ENCODE data around the gene ZNF780A.
A peak's percentile ranks its signal among the peaks of the same experiment; 100 is the strongest.
"Not testable (repeated sequence)": the region's sequence is repeated elsewhere in the genome, so short reads cannot be mapped to it uniquely, and the experiment has no call there.

ZNF780A gene

DNA sequence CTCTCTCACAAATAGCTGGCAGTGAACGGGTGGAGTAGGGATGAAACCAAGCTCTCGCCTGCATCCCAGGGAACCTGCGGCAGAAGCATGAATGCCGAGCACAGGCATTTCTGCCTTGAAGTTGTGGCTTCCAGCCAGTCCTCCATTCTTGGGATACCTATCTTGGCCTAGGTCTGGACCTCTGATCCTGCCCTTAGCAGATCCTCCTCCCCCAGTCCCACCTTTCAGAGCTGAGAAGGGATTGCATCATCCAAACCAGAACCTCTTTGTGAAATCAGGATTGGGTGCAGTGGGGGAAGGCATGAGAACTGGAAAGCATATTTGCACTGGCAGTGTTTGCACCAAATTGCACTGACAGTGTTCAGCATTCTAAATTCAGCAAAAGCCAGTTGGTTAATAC lies 5.8 kb downstream of the ZNF780A start:
- DNase-seq (ENCODE audit: low spot score) = no peak

DNA sequence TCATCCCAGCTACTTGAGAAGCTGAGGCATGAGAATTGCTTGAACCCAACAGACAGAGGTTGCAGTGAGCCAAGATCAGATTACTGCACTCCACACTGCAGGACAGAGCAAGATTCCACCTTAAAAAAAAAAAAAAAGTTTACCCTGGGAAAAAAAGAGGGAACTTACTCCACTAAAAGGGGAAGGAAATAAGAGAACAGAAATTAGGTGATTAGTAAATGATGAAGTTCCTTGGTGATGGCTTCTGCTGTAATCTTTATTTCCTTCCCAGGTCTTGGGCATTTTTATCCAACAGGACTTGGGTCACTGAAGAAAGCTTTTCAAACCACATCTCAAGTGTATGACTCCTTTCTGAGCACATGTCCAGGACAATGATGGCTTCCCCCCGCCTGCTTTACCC lies 9.3 kb downstream of the ZNF780A start:
- DNase-seq (ENCODE audit: low spot score) = no peak

DNA sequence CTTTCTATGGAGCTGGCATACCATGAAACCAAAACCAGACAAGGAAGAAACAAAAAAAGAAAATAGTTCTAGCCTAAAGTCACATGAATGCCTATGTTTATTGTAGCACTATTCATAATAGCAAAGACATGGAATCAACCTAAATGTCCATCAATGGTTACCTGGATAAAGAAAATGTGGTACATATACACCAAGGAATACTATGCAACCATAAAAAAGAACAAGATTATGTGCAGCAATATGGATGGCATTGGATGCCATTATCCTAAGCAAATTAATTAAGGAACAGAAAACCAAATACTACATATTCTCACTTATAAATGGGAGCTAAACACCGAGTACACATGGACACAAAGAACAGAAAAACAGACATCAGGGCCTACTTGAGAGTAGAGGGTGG lies 10.5 kb downstream of the ZNF780A start:
- DNase-seq (ENCODE audit: low spot score) = no peak

DNA sequence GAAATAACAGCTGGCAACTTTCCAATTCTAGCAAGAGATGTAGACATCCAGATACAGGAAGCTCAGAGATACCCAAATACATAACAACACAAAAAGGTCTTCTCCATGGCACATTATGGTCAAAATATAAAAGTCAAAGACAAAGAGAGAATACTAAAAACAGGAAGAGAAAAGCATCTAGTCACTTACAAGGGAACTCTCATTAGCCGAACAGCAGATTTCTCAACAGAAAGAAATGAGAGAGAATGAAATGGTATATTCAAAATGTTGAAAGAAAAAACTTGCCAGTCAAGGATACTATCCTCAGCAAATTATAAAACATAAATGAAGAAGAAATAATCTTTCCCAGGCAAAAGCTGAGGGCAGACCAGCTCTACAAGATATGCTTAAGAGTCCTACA lies 12.4 kb downstream of the ZNF780A start:
- DNase-seq (ENCODE audit: low spot score) = no peak

DNA sequence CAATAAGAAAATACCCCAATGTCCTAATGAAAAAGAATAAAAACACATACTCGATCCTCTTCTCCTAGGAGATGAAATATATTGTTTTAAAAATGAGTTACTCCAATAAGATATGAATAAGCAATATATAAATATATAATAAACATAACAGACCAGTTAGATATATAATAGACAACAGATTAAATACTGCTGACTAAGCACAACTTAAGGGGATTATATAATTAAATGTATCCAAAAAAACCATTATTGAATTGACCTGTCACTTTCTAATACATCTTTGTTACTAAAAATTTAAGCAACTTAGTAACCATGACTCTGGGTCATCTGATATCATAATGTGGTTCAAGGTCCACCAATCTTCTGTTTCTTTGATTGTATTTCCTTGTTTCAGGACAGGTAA lies 20.7 kb downstream of the ZNF780A start:
- no peak for DNase-seq (ENCODE audit: low spot score)

DNA sequence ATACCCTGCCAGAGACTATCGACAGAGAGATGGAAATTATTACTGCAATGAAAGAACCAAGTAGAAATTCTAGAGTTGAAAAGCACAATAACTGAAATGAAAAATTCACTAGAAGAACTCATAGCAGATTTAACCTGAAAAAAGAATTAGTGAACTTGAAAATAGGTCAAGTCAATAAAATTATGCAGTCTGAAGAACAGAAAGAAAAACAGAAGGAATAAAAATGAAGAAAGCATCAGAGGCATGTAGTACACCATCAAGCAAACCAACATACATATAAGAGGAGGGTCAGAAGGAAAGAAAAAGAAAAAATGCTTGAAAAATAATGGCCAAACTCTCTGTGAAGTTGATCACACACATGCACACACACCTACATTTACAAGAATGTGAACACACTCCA lies 31.1 kb downstream of the ZNF780A start:
- no peak for DNase-seq (ENCODE audit: low spot score)

DNA sequence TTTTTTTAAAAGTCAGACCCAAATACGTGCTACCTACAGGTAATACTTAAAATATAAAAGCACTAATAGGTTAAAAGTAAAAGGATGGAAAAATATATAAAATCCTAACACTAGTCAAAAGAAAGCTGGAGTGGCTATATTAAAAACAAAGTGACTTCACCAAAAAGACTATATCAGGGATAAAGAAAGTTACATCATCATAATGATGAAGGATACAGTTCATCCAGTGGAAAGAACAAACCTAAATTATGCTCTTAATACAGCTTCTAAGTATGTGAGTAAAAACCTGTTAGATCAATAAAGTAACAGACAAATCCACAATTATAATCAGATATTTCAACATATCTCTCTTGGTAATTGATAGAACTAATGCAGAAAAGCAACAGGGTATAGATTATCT lies 33.6 kb downstream of the ZNF780A start:
- DNase-seq (ENCODE audit: low spot score) = no peak

DNA sequence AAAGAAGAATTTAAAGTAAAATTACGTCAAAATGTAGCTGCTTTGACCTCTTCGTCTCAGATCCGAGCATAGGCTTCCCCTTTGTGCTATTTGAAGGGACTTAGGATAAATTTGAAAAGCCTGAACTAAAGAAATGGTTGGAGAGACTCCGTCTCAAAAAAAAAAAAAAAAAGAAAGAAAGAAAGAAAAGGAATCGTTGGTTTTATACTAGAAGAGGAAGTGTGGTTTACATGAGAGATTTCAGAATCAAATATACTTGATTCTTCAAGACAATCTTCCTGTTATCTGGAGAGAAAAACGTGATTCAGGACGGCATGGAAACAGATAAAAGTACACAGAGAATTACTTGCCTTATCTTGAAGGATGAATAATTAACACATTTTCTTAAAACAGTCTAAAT lies 34.2 kb downstream of the ZNF780A start:
- DNase-seq (ENCODE audit: low spot score) = no peak

DNA sequence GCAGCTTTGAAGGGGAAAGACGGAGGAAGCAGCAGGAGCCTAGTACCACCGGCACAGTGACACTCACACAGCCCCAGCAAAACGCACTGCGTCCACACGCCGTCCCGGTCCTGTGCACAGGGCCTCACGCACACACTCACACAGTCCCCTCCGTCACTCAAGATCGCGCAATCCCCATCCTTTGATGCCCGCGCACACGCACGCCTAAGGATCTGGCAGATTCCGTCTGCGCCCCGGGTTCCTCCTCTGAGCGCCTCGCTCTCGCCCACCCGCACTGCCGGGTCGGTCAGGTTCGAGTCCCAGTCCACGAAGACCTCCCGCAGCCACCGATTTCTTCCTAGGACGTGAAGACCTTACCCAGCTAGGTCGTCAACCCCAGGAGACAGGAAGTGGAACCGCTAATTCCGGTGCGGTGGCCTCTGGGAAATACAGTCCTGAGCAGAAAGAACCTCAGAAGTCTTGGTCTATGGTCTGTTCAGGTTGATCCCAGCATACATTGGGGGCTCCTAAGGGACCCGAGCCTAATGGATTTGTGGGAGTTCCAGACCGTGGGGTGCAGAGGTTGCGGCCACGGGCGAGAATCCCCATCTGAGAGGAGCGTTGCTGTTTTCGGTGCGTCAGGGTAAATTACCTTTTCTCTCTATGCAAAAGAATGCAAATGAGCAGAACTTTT lies 34.8 kb downstream of the ZNF780A start, which contains the start of gene ZNF780B:
ZNF780B (minus strand) TSS at position 400 of the 673 bp plus-strand sequence. CDS start 5,899 bp downstream, outside the sequence.
- DNase-seq (ENCODE audit: low spot score) = peak; percentile 70

DNA sequence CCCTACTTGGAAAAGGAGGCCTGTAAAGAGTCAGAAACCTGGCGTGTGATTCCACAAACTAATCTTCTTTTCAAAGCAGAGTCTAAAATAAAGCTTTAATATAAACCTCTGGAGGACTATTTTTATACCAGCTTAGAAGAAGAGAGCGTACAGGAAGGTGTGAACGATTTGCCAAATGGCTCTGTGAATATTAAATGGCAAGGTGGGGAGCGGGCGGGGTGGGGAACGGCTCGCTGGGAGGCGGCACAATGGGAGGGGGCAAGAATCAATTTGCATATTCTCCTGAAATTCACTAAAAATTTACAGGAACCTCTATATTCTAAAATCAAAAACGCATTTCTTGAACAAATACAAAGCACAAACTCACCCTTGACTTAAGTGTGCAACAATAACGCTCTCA lies 35.7 kb downstream of the ZNF780A start:
- DNase-seq (ENCODE audit: low spot score) = no peak

DNA sequence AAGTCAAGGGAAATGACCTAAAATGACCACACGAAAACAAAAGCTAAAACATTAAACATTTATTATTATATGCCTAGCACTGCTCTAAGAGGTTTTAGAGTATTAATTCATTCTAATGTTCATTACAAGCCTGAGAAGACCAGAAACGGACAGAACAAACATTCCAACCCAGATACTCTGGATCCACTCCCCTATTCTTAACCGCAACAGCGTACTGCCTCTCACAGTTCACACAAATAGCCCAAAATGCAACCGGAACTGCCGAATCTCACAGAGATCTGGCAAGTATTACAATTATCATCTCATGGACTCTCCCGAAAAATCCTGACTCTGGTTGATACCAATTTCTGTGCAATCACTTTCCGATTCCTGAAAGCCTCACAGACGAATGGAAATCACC lies 36.1 kb downstream of the ZNF780A start:
- DNase-seq (ENCODE audit: low spot score) = no peak

DNA sequence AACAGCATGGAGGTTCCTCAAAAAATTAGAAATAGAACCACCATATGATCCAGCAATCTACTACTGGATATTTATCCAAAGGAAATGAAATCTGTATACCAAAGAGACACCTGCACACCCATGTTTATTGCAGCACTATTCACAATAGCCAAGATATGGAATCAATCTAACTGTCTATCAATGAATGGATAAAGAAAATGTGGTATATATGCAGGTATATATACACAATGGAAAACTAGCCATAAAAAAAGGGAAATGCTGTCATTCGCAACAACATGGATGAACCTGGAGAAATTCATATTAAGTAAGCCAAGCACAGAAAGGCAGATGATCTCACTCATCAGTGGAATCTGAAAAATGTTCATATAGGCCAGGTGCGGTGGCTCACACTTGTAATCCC lies 37.3 kb downstream of the ZNF780A start:
- DNase-seq (ENCODE audit: low spot score) = no peak

DNA sequence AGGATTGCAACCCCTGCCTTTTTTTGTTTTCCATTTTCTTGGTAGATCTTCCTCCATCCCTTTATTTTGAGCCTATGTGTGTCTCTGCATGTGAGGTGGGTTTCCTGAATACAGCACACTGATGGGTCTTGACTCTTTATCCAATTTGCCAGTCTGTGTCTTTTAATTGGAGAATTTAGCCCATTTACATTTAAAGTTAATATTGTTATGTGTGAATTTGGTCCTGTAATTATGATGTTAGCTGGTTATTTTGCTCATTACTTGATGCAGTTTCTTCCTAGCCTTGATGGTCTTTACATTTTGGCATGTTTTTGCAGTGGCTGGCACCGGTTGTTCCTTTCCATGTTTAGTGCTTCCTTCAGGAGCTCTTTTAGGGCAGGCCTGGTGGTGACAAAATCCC lies 49.0 kb downstream of the ZNF780A start:
- DNase-seq (ENCODE audit: low spot score) = not testable (repeated sequence)

DNA sequence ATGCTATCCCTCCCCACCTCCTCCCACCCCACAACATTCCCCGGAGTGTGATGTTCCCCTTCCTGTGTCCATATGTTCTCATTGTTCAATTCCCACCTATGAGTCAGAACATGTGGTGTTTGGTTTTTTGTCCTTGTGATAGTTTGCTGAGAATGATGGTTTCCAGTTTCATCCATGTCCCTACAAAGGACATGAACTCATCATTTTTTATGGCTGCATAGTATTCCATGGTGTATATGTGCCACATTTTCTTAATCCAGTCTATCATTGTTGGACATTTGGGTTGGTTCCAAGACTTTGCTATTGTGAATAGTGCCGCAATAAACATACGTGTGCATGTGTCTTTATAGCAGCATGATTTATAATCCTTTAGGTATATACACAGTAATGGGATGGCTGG lies 52.7 kb downstream of the ZNF780A start:
- DNase-seq (ENCODE audit: low spot score) = not testable (repeated sequence)

DNA sequence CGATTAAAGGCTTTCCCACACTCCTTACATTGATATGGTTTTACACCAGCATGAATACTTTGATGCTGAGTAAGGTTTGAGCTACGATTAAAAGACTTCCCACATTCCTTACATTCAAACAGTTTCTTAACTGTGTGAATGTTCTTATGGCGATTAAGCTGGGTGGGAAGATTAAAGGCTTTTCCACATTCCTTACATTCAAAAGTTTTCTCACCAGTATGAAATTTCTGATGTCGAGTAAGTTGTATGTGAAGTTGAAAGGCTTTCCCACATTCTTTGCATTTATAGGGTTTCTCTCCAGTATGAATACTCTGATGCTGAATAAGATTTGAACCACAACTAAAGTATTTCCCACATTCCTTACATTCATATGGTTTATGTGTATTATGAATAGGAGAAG lies 54.7 kb downstream of the ZNF780A start:
- no peak for DNase-seq (ENCODE audit: low spot score)

DNA sequence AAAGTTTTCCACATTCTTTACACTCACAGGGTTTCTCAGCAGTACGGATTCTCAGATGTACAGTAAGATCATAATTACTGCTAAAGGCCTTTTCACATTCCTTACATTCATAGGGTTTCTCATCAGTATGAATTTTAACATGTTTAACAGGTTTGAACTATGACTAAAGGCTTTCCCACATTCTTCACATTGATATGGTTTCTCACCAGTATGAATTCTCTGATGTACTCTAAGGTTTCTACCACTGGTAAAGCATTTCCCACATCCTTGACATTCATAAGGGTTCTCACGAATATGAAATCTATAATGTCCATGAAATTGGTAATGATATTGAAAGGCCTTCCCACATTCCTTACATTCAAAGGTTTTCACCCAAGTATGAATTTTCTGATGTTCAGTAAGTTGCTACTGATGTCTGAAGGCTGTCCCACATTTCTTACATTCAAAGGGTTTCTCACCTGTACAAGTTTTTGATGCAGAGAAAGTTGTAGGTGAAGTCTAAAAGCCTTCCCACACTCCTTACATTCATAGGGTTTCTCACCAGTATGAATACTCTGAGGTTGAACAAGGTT lies 56.7 kb downstream of the ZNF780A start:
- DNase-seq (ENCODE audit: low spot score) = no peak

DNA sequence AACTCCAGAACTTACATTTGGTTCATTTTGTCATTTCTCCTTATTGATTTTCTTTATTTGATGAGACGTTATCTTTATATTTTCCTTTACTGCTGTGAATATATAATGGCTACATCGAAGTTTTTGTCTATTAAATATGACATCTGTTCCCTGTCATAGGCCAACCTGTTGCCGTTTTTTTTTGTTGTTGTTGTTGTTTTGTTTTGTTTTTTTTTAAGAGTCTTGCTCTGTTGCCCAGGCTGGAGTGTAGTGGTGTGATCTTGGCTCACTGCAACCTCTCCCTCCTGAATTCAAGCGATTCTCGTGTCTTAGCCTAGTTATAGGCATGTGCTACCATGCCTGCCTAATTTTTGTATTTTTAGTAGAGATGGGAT lies 64.2 kb downstream of the ZNF780A start:
- DNase-seq (ENCODE audit: low spot score) = no peak

DNA sequence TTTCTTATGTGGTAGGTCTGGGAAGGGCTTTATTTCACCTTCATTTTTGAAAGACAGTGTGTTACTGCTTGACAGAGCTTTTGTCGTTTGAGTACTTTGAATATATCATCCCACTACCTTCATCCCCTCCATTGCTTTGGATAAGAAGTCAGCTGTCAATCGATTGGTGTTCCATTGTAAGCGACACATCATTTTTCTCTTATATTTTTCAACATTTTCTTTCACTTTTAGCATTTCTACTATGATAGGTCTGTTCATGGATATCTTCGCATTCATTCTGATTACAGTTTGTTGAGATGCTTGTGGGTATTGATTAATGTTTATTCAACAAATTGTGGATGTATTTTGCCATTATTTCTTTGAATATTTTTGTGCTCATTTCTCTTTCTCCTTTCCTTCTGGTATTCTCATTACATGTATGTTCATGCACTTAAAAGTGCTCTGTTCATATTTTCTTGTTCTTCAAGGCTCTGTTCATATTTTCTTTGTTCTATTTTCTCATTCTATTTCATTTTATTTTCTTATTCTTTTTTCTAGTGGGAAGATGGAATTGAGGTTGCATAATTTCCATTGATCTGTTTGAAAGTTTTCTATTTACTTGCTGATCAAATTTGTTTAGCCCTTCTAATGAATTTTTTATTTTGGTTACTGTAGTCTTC lies 64.7 kb downstream of the ZNF780A start:
- no peak for DNase-seq (ENCODE audit: low spot score)

DNA sequence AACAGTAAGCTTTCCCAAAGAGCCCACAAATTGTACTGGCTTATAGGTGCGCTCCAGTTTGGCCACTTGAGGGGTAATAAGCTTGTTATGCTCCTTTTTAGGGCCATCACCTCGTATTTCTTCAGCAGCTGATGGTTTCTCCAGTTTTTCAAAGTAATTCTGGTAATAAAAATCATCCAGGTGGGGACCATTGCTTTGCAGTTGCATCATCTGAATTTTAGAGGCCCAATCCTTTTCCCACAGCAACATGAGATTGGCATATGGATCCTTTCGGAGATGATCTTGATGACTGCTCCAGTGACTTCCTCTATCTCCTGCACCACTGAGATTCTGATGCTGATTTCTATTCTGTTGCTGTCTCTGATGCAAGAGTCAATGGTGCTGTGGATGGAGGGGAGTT lies 66.8 kb downstream of the ZNF780A start:
- DNase-seq (ENCODE audit: low spot score) = no peak

All from HuH-7.5 (cell line).